Amniotic epithelial cell (primary cell): ENCODE results near the gene PTGFRN.
"Not testable (repeated sequence)": the region's sequence is repeated elsewhere in the genome, so short reads cannot be mapped to it uniquely, and the experiment has no call there.

ENCODE experiments used
- DNase-seq: peaks from one replicate; pipeline ENCODE4 v3.0.0-alpha.2; 2010; ENCODE audit warnings: low read depth

PTGFRN gene

DNA sequence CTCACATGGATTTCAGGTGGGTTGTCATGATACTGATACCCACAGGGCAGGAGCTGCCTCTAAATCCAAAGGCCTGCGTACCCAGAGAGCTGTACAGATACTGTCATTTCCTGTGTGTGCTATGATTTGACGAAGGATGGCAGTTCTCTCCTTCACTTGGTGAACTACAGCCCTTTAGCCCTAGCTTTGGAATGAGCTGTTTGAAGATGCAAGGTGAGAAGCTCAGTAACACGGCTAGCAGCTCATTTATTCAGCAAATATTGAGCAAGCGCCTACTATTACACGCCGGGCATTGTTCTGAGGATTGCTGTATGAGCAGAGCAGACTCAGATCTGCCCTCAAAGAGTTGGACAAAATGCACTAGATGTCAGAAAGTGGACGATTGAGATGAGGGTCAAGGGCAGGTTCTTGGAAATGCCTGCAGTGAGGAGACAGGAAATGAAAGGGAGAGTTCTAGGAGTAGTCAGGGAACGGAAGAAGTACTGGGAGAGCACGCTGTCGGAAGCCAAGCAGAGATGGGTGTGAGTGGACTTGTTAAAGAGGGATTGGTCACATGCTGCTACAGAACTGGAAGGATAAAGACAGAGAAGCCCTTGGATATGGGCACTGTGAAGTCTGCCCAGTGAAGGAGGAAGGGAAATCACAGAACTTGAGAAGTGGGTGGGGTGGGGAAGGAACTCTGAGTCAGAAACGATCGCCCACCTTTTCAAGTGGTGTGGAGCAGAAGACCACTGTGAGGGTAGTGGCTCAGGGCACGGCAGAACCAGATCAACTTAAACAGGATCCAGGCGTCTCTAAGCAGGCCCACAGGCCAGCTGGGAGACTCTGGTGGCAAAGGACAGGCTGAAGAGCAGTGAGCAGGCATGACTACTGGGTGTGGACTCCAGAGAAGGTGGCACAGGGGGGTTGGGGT, 7.1 kb downstream of the PTGFRN start:
- no peak for DNase-seq

DNA sequence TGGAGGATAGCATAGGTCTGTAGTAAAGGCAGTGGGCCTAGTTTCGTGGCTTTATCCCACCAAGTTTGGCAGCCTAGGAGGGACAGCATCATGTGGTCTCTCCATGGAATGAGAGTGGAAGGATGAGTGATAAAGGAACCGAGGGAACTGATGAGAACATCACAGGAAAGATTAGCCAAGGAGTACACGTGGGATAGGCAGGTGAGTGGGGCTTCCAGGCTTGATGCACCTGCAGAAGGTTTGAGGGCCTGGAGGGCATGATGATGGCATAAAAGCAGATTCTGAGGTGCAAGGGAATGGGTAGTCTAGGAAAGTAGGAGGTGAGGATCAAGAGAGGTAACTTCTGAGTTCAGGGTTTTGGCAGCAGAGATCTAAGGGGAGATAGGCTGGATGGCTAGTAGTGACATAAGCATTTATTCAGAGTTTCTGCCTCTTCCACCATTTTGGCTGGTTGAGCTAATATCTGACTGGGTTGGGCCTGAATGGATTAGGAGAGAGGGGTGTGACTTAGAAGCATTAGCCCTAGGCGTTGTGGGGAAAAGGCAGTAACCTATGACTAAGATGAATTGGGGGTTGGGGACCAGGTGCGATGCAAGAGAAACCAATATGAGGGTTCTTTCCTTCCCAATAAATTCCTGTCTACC, 9.1 kb downstream of the PTGFRN start:
- DNase-seq = no peak

DNA sequence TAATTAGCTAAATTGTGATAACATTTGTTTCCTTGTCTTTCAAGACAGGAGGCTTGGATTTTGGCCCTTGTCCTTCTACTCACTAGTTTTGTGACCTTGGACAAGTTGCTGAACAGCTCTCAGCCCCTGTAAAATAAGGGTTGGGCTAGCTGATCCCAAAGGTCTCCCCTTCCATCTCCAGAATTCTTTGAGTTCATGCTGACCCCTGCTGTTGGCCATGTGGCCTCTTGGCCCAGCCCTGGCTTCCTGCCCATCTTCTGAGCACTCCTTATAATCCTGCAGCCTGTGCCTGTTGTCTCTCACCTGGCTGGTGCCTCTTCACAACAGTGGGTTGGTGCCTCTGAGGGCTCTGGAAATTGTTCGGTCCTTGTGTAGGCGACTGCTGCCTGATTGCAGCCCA, 10.1 kb downstream of the PTGFRN start:
- no peak for DNase-seq

DNA sequence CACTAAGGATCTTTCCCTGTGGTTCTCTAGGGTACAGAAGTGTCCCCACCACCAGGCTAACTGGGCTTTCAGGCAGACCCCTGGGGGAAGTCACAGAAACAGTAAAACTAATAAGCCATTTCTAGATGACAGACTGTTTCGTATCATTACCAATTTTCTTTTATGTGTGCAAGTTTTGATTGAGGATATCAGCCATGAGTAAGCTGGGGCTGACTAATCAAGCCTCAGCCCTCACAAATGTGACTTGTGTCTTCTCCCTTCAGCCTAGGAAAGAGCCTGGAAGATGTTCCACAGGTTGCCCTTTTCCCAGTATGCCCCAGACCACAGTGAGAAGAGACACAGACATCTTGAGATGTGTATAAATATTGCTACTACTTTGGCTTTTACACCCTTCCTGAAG, 10.5 kb downstream of the PTGFRN start:
- no peak for DNase-seq

DNA sequence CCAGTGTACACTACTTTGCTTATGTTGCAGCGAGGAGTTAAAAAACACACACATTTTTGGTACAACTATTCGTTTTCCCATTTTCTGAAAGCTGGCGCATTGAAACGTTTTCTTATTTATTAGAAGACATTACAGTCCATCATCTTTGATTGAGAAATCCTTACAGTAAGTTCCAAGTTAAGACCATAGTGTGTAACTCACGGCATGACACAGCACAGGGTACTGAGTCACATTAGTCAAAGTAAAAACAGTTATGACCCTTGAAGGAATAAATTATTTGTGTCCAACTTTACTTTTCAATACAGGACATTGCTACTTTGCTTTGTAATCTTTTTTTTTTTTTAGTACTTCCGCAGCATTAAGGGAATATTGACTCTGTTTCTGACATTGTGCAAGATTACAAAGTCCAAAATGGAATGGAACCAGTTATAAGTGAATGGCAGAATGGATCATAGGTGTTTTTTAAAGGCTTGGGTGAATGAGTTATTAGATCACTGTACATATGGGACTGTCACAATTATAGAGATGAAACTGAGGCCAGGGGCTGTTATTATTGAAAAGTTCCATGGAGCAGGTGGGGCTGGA, 11.7 kb downstream of the PTGFRN start:
- no peak for DNase-seq

DNA sequence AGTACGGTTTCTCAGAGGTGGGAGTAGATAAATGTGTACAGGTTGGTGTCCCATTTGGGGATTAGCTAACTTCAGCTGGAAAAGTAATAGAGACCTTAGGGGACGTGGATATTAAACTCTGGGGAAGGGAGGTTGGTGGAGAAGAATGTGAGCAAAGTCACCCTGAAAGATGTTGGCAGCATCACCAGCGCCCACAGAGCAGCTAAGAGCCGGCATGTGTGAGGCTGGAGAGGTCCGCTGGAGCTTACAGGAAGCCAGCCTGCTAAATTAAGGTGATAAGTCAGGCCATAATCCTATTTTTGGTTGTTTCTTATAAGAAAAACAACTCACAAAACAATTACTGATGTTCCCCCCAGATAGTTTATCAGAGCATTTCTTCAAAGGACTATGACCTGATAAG, 12.2 kb downstream of the PTGFRN start:
- no peak for DNase-seq

DNA sequence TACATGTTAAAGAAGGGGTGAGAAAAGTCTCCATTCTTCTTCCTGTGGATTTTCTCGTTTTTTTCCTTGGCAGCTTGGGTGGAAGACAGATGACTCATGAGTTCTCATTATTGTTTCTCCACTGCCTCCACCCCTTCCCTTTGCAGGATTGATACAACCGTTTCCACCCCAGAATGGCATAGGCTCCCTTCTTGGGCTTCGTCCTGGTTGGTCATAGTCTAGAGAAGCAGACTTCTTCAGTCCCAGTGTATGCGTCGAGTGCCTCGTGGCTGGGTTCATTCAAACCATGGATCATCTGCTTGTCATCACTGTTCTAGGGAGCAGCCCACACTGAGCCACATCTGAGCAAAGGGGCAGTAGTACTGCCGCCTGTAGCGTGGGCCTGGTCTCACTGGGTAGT, 13.7 kb downstream of the PTGFRN start:
- no peak for DNase-seq

DNA sequence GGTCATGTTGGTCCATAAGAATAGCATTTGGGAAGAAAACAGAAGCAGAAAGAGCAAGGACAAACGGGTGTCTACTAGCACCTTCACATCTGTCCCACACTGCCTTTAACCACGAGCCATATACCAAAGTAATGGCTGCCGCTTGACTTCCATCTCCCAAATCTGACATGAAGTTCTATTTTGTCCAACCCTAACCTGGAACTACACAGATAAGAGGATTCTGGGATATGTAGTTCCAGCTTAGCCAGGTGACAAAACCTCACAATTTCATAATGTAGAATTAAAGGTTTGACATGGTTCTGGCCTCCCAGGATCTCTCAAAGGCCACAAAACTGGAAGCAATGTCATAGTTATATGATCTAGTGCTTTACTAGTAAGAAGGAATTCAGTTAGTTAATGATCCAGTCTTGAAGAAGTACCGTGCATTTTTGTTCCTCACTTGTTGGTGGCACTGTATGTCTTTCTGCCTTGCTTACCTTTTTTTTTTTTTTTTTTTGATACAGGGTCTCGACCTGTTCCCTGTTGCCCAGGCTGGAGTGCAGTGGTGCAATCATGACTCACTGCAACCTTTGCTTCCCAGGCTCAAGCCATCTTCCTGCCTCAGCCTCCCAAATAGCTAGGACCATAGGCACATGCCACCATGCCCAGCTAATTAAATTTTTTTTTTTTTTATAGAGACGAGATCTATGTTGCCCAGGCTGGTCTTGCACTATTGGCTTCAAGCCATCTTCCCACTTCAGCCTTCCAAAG, 17.5 kb downstream of the PTGFRN start:
- DNase-seq = no peak

DNA sequence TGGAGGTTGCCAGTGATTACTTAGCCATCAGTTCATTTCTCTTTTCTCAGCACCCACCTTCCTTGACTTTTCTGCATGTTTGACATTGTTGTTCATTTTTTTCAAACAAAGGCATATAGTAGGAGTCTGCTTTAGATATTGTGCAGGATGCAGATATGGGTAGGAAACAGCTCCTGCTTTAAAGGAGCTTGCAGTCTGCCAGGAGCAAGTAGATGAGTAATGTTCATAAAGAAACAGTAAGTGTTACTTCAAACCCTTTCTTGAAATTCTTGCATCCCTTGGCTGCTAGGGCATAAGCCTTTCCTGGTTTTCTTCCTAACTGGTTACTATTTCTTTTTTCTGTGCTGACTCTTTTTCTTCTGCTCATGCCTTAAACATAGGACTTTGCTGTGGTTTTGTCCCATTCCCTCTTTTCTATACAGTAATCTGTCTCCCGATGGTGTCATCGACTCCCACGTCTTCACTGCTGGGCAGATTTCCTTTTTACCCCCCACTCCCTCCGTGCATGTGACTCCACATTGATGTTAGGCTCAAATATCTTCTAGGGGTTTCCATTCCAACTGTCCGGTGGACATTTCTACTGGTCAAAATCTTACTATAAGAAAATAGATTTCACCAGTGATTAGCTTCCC, 20.4 kb downstream of the PTGFRN start:
- DNase-seq = no peak

DNA sequence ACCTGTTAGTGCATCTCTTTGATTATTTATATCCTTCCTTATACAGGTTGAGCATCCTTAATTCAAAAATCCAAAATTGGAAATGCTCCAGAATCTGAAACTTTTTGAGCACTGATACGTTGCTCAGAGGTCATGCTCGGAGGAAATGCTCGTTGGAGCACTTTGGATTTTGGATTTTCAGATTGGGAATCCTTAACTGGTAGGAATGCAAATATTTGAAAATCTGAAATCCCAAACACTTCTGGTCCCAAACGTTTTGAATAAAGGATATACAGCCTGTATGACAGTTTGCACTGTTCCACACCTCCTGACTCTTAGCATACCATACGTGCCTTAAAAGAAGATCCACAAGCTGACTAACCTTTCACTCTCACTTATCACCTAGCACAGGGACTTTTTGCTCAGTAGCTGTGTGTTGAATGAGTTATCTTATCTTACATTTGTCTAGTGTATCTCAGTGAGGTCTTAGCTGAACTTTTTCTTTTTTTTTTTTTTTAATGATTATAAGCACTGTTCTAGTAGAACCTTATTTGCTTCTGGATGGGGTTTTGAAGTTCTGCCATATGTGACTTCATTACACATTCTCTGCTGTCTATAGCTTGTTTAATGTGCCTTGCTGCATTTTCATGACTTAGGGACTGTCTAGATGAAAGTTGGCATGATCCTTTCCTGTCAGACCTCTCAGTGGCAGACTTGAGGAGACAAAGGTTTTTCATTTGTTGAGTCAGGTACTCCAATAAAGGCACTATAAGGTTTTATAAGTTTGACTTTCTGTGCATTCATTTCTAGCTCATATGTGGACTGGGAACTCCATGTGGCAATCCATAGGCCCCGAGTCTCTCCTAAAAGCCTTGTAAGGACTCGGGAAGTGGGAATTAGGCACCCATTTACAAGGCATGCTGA, 21.6 kb downstream of the PTGFRN start:
- DNase-seq = no peak

DNA sequence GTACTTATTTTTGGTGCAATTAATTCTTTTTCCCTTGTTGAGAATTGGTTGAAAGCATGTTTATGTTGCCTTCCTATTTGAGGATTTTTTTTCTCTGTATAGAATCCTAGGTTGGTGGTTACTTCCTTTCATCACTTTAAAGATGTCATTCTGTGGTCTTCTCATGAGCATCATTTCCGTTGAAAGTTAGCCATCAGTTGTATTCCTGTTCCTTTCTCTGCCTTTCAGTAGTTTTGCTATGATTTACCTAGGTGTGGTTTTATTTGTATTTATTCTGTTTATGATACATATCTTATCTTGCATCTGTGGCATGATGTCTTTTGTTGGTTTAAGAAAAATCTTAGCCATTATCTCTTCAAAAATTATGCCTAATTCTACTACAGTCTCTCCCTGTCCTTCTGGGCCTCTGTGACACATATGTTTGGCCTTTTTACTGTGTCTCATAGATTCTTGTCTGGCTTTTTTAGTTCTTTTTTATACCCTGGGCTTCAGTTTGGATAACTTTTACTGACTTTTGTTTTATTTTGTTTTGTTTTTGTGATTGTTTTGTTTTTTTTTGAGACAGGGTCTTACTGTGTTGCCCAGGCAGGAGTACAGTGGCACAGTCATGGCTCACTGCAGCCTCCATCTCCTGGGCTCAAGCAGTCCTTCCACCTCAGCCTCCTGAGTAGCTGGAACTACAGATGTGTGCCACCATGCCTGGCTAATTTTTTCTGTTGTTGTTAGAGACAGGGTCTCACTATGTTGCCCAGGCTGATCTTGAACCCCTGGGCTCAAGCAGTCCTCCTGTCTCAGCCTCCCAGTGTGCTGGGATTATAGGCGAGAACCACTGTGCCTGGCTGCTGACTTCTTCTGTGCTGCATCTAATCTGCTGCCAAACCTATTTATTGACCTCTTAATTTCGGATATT, 24.1 kb downstream of the PTGFRN start:
- DNase-seq = no peak

DNA sequence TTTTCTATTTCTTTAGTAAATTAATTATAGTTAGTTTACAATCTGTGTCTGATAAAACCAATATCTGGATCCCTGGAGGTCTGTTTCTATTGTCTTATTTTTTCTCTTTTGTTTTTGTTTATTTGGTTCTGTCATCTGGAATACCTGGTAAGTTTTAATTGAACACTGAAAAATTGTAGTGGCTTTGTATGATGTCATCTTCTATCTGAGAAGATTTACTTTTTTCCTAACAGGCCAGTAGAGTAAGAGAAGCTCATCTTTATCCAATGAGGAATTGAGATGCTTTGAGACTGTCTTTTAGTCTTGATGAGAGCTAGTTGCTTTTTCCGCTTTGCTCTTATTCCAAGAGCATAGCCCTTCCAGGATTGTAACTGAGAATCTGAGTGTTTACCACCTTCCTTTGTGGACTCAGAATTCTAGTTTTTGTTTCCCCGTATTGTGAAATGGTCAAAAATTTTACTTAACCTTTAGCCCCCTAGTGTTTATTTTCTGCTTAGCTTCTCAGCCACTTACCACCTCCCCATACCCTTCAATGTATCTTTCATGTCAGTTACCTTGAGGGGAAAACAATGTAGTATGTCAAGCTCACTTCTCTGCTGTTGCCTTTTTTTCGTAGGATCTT, 25.0 kb downstream of the PTGFRN start:
- DNase-seq = no peak

DNA sequence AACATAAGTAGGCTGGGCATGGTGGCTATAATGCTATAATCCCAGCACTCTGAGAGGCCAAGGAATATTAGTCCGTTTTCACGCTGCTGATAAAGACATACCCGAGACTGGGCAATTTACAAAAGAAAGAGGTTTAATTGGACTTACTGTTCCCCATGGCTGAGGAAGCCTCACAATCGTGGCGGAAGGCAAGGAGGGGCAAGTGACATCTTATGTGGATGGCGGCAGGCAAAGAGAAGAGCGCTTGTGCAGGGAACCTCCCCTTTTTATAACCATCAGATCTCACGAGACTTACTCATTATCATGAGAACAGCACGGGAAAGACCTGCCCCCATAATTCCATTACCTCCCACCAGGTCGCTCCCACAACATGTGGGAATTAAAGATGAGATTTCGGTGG, 28.5 kb downstream of the PTGFRN start:
- no peak for DNase-seq

DNA sequence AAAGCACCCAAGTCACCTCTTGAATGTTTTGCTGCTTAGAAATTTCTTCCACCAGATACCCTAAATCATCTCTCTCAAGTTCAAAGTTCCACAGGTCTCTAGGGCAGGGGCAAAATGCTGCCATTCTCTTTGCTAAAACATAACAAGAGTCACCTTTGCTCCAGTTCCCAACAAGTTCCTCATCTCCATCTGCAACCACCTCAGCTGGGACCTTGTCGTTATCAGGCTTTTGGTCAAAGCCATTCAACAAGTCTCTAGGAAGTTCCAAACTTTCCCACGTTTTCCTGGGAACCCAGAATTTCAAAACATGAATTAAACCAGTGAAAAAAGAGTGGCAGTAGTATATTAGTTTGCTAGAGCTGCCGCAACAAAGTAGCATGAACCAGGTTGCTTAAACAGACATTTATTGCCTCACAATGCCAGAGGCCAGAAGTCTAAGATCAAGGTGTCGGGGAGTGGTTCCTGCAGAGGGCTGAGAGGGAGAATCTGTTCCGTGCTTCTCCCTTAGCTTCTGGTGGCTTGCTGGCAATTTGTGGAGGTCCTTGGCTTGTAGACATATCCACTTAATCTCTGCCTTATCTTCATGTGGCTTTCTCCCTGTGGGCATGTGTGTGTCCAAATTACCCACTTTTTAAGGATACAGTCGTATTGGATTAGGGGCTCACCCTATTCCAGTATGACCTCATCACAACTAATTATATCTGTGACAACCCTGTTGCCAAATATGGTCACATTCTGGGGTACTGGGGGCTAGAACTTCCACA, 30.2 kb downstream of the PTGFRN start:
- DNase-seq = not testable (repeated sequence)

DNA sequence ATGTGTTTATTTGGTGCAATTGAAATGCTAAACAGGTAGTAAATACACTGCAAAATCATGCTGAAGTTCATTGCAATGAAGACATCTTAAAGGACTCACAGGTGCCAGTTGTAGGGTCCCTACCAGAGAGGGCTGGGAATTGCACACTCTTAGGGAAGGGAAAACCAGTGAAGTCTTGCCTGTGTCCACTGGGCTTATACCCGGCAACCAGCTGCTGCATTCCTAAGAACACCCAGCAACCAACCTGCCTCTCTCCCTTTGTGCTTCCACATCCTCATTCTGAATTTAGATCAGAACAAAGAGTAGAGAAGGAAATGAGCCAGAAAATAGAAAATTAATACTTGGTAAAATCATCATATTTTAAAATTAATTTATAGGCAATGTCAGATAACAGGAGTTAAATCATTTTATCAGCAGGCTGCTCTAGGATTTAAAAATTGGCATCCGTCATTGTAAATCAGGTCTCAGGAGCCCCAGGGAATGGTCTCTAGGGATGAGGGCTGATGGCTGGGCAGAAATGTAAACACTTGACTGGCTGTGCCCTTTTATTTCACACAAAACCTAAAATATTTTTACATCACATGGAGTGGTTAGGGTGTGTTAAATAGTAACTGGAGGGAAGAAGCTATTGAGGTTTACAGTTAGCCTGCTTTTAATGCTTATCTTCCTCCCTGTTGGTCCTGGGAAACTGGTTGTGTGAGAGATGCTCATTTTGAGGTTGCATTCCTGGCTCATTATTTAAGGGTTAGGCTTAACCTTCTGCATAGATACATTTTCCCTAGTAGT, 31.3 kb downstream of the PTGFRN start:
- DNase-seq = no peak

DNA sequence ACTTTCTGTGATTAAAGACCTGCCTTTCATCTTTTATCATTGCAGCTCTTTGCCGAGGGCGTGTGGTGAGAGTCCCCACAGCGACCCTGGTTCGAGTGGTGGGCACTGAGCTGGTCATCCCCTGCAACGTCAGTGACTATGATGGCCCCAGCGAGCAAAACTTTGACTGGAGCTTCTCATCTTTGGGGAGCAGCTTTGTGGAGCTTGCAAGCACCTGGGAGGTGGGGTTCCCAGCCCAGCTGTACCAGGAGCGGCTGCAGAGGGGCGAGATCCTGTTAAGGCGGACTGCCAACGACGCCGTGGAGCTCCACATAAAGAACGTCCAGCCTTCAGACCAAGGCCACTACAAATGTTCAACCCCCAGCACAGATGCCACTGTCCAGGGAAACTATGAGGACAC, 32.0 kb downstream of the PTGFRN start:
- DNase-seq = no peak

DNA sequence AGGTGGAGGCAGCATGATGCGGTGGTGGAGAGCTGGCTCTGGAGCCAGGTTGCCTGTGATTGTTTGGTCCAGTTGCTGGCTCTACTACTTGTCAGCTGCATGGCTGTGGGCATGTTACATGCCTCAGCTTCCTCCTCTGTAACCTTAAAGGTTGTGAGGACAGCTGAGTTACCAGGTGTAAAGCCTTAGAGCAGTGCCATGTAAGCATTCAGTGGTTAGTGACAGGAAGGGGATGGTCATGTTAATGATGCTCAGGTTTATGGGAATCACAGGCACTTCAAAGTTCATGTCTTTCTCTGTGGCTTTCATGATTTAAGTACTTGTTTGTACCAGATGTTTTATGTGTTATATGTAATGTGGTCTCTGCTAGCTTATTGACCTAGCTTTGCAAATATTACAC, 32.6 kb downstream of the PTGFRN start:
- no peak for DNase-seq

DNA sequence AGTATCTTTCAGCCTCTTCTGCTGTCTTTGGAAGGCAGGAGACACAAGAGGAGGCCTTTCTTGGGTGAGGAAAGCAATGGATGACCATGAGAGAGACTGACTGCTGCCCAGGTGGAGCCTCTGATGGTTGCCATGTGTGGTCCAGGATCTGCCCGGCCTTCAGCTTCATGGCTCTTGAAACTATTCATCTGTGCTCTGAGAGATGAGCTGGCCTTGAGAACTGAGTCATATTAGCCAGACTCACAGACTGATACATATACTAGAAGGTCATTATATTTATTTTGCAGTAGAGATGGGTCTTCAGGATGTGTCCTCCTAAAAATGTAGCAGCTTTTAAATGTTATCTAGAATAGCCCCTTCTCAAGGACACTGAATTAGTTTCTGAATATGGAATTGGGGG, 33.7 kb downstream of the PTGFRN start:
- DNase-seq = no peak
